ENCODE results near the gene XYLT1. TPM values are rescaled to one million over a fixed set of nuclear protein-coding genes. Genes with fewer than 3 reads are reported as not detected.
A peak's percentile ranks its signal among the peaks of the same experiment; 100 is the strongest.

Gene XYLT1
- total RNA-seq, 2 experiments from 2014 or later, result 53.6 to 56.7 TPM

- DNase-seq, result no peak
- no peak overlapping the region for H3K27ac Mint-ChIP-seq
- H3K27me3 Mint-ChIP-seq, result no peaks in the 10 kb centered on the region
- ATAC-seq (ENCODE audit: low read depth), result no peak
- H3K4me1 Mint-ChIP-seq, result peaks cover 32% of the 10 kb centered on the region
- peaks cover 31% of the 10 kb centered on the region for H3K36me3 Mint-ChIP-seq
- POLR2A ChIA-PET, result interaction anchor here (1.3 kb wide), 1 partner anchor 10 kb away, joined by 4 read pairs; no protein-coding TSS in a partner anchor
- H3K4me3 Mint-ChIP-seq, result no peak overlapping the region
- H3K9me3 Mint-ChIP-seq, result peaks cover 1% of the 10 kb centered on the region
These were observed 242.6 kb downstream of the XYLT1 start for GRCh38 chr16:17228048-17228707.

- Mint-ChIP-seq H3K9me3 (peaks cover 1% of the 10 kb centered on the region), H3K27me3 (no peaks in the 10 kb centered on the region), H3K4me1 (peaks cover 33% of the 10 kb centered on the region), H3K4me3 (no peak overlapping the region), H3K36me3 (peaks cover 28% of the 10 kb centered on the region), H3K27ac (no peak overlapping the region)
- ATAC-seq (ENCODE audit: low read depth), result no peak
- no peak for DNase-seq
- POLR2A ChIA-PET, result interaction anchor here (0.6 to 1.3 kb wide), 2 partner anchors 11 to 201 kb away, joined by 3 to 4 read pairs; no protein-coding TSS in a partner anchor
These were observed 243.5 kb downstream of the XYLT1 start for GRCh38 chr16:17227278-17227677.

GRCh38 chr16:17225541-17225940 is 245.2 kb downstream of the XYLT1 start:
- POLR2A ChIA-PET, result interaction anchor here (1.0 to 1.3 kb wide), 2 partner anchors 122 to 144 kb away, joined by 3 read pairs; no protein-coding TSS in a partner anchor
- Mint-ChIP-seq H3K36me3 (peaks cover 34% of the 10 kb centered on the region), H3K27ac (peak overlapping the region; percentile 82), H3K9me3 (peaks cover 1% of the 10 kb centered on the region), H3K4me3 (no peak overlapping the region), H3K4me1 (peaks cover 37% of the 10 kb centered on the region), H3K27me3 (no peaks in the 10 kb centered on the region)
- DNase-seq (no peak), ATAC-seq (ENCODE audit: low read depth) (no peak)

- DNase-seq (peak; percentile 63), ATAC-seq (ENCODE audit: low read depth) (peak; percentile 94)
- POLR2A ChIA-PET, result interaction anchor here (0.6 to 1.3 kb wide), 3 partner anchors 122 to 1566 kb away, joined by 3 read pairs; no protein-coding TSS in a partner anchor
- peak overlapping the region; percentile 82 for H3K27ac Mint-ChIP-seq
- H3K4me3 Mint-ChIP-seq, result peak overlapping the region; percentile 62
- H3K27me3 Mint-ChIP-seq, result no peaks in the 10 kb centered on the region
- peaks cover 1% of the 10 kb centered on the region for H3K9me3 Mint-ChIP-seq
- peaks cover 32% of the 10 kb centered on the region for H3K36me3 Mint-ChIP-seq
- H3K4me1 Mint-ChIP-seq, result peaks cover 37% of the 10 kb centered on the region
These were observed 245.9 kb downstream of the XYLT1 start for GRCh38 chr16:17224879-17225281.

GRCh38 chr16:17224350-17224749 is 246.4 kb downstream of the XYLT1 start:
- POLR2A ChIA-PET, result interaction anchor here (0.6 to 1.2 kb wide), 2 partner anchors 12 to 1567 kb away, joined by 3 read pairs; no protein-coding TSS in a partner anchor
- Mint-ChIP-seq H3K9me3 (peaks cover 1% of the 10 kb centered on the region), H3K4me3 (peak overlapping the region; percentile 6), H3K36me3 (peaks cover 34% of the 10 kb centered on the region), H3K27ac (peak overlapping the region; percentile 82), H3K27me3 (no peaks in the 10 kb centered on the region), H3K4me1 (peaks cover 37% of the 10 kb centered on the region)
- DNase-seq, result no peak
- no peak for ATAC-seq (ENCODE audit: low read depth)

- Mint-ChIP-seq H3K36me3 (peaks cover 33% of the 10 kb centered on the region), H3K4me3 (no peak overlapping the region), H3K4me1 (peaks cover 34% of the 10 kb centered on the region), H3K9me3 (peaks cover 1% of the 10 kb centered on the region), H3K27me3 (no peaks in the 10 kb centered on the region), H3K27ac (peak overlapping the region; percentile 82)
- no peak for DNase-seq
- POLR2A ChIA-PET, result interaction anchor here (0.6 to 1.2 kb wide), 2 partner anchors 11 to 97 kb away, joined by 3 to 5 read pairs; no protein-coding TSS in a partner anchor
- ATAC-seq (ENCODE audit: low read depth), result no peak
These were observed 247.2 kb downstream of the XYLT1 start for GRCh38 chr16:17223576-17223975.

GRCh38 chr16:17222871-17223401 is 247.8 kb downstream of the XYLT1 start:
- DNase-seq (no peak), ATAC-seq (ENCODE audit: low read depth) (no peak)
- Mint-ChIP-seq H3K4me3 (no peak overlapping the region), H3K36me3 (peaks cover 35% of the 10 kb centered on the region), H3K27ac (peak overlapping the region; percentile 63), H3K4me1 (peaks cover 33% of the 10 kb centered on the region), H3K27me3 (no peaks in the 10 kb centered on the region), H3K9me3 (peaks cover 1% of the 10 kb centered on the region)
- POLR2A ChIA-PET, result no interaction called here

GRCh38 chr16:17219991-17220390 is 250.8 kb downstream of the XYLT1 start:
- Mint-ChIP-seq H3K4me1 (peaks cover 31% of the 10 kb centered on the region), H3K27ac (no peak overlapping the region), H3K27me3 (no peaks in the 10 kb centered on the region), H3K36me3 (peaks cover 46% of the 10 kb centered on the region), H3K9me3 (peaks cover 1% of the 10 kb centered on the region), H3K4me3 (no peak overlapping the region)
- POLR2A ChIA-PET, result interaction anchor here (0.7 kb wide), 1 partner anchor 23 kb away, joined by 3 read pairs; no protein-coding TSS in a partner anchor
- ATAC-seq (ENCODE audit: low read depth) (no peak), DNase-seq (no peak)

GRCh38 chr16:17215936-17216335 is 254.8 kb downstream of the XYLT1 start:
- H3K27ac Mint-ChIP-seq, result peak overlapping the region; percentile 3
- peaks cover 50% of the 10 kb centered on the region for H3K36me3 Mint-ChIP-seq
- peaks cover 38% of the 10 kb centered on the region for H3K4me1 Mint-ChIP-seq
- H3K4me3 Mint-ChIP-seq, result no peak overlapping the region
- H3K27me3 Mint-ChIP-seq, result no peaks in the 10 kb centered on the region
- POLR2A ChIA-PET, result no interaction called here
- ATAC-seq (ENCODE audit: low read depth), result no peak
- H3K9me3 Mint-ChIP-seq, result peaks cover 4% of the 10 kb centered on the region
- no peak for DNase-seq

GRCh38 chr16:17215306-17215705 is 255.5 kb downstream of the XYLT1 start:
- Mint-ChIP-seq H3K27me3 (no peaks in the 10 kb centered on the region), H3K9me3 (peaks cover 4% of the 10 kb centered on the region), H3K36me3 (peaks cover 47% of the 10 kb centered on the region), H3K4me1 (peaks cover 38% of the 10 kb centered on the region), H3K4me3 (no peak overlapping the region), H3K27ac (peak overlapping the region; percentile 3)
- no peak for DNase-seq
- ATAC-seq (ENCODE audit: low read depth), result no peak
- POLR2A ChIA-PET, result no interaction called here

- Mint-ChIP-seq H3K27ac (peak overlapping the region; percentile 73), H3K4me1 (peaks cover 38% of the 10 kb centered on the region), H3K36me3 (peaks cover 43% of the 10 kb centered on the region), H3K9me3 (peaks cover 4% of the 10 kb centered on the region), H3K27me3 (no peaks in the 10 kb centered on the region), H3K4me3 (peak overlapping the region; percentile 44)
- no peak for DNase-seq
- POLR2A ChIA-PET, result interaction anchor here (1.1 kb wide), 1 partner anchor 89 kb away, joined by 3 read pairs; no protein-coding TSS in a partner anchor
- ATAC-seq (ENCODE audit: low read depth), result no peak
These were observed 256.8 kb downstream of the XYLT1 start for GRCh38 chr16:17213974-17214373.

- POLR2A ChIA-PET, result interaction anchor here (1.0 to 2.2 kb wide), 5 partner anchors 11 to 251 kb away, joined by 3 to 7 read pairs (median 3); no protein-coding TSS in a partner anchor
- ATAC-seq (ENCODE audit: low read depth) (peak; percentile 96), DNase-seq (peak; percentile 38)
- peak overlapping the region; percentile 73 for H3K27ac Mint-ChIP-seq
- H3K27me3 Mint-ChIP-seq, result no peaks in the 10 kb centered on the region
- H3K9me3 Mint-ChIP-seq, result peaks cover 4% of the 10 kb centered on the region
- H3K4me1 Mint-ChIP-seq, result peaks cover 38% of the 10 kb centered on the region
- peak overlapping the region; percentile 44 for H3K4me3 Mint-ChIP-seq
- H3K36me3 Mint-ChIP-seq, result peaks cover 35% of the 10 kb centered on the region
These were observed 257.7 kb downstream of the XYLT1 start for GRCh38 chr16:17213025-17213424.

GRCh38 chr16:17212606-17213005 is 258.2 kb downstream of the XYLT1 start:
- H3K36me3 Mint-ChIP-seq, result peaks cover 33% of the 10 kb centered on the region
- no peak for DNase-seq
- H3K4me3 Mint-ChIP-seq, result peak overlapping the region; percentile 29
- H3K9me3 Mint-ChIP-seq, result peaks cover 4% of the 10 kb centered on the region
- H3K4me1 Mint-ChIP-seq, result peaks cover 38% of the 10 kb centered on the region
- no peak for ATAC-seq (ENCODE audit: low read depth)
- H3K27me3 Mint-ChIP-seq, result no peaks in the 10 kb centered on the region
- H3K27ac Mint-ChIP-seq, result peak overlapping the region; percentile 73
- POLR2A ChIA-PET, result interaction anchor here (1.0 to 2.2 kb wide), 4 partner anchors 11 to 251 kb away, joined by 3 to 7 read pairs (median 4); no protein-coding TSS in a partner anchor
